HG03103 (cell line): ENCODE results near the gene IKBKE.

ENCODE experiments used
- ATAC-seq: cut with Tn5 transposase; IDR thresholded peaks from one replicate; pipeline ENCODE4 v1.9.1; 2021; ENCODE audit warnings: low read depth; ENCODE audit not compliant: unreplicated experiment

Gene IKBKE

DNA sequence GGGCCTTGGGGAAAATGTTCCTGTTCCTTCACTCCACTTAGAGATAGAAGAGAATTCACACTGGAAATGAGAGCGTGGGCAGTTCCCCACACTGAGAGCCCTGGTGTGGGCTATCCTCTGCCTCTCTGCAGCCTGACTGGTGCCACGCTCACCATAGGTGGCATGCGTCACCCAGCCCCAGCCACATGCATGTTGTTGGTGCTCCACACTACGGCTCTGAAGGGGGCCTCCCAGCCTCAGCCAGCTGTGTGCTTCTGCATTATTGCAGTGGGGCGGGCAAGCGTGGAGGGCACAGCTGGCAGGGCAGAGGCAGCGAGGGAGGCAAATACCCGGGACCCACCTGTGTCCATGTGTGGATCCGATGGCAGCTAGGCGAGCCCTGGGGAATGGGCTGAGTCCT, 22.3 kb downstream of the IKBKE start:
- ATAC-seq, result no peak

DNA sequence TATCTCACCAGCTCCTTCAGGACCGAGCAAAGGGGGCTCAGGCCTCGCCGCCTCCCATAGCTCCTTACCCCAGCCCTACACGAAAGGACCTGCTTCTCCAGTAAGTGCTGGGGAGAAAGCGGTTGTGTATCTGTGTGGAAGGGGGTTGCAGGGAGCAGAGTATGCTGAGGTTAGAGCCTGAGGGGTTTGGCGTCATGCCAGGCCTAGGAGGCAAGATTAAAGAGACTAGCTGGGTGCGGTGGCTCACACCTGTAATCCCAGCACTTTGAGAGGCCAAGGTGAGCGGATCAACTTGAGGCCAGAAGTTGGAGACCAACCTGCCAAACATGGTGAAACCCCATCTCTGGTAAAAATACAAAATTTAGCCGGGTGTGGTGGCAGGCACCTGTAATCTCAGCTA, 23.0 kb downstream of the IKBKE start:
- ATAC-seq, result no peak

DNA sequence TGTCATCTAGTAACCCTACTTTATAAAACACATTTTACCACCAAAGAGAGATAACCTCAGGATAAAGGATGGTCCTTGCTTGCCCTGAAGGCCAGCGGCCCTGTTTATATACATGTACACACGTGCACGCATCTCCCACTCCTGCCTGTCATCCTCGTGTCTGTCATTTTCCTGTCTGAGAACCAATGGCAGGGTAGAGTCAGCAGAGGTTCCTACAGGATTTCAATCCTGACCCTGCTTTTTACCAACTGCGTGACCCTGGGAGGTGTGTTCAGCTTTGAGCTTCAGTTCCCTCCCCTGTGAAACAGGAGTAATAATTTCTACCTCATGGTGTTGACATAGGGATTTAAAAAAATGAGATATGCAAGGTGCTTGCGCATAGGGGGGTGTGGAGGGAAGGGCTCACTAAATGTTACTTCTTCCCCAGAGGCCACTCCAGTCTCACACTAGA, 24.8 kb downstream of the IKBKE start:
- ATAC-seq, result no peak

DNA sequence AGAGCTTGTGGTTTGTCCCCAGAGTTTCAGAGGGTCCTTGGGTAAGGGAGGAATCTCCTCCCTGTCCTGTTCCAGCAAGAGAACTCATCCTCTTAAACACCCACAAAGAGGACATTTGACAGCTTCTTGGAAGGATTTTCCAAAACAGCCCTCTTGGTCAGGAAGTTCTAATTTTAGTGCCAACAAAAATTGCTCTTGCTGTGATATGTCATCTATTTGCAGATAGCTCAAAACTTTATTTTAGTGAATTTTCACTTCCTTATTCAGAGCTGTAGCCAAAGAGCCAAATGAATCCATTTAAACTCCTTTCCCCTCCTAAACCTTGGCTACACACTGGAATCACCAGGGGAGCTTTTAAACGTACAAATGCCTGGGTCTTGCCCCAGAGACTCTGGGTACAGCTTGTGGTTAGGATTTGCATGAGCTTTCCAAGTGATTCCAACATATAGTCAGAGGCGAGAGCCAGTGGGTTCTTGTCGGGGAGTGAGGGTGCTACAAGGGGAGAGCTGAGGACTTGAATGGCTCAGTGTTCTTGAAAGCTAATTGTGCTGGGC, 25.3 kb downstream of the IKBKE start:
- no peak for ATAC-seq

DNA sequence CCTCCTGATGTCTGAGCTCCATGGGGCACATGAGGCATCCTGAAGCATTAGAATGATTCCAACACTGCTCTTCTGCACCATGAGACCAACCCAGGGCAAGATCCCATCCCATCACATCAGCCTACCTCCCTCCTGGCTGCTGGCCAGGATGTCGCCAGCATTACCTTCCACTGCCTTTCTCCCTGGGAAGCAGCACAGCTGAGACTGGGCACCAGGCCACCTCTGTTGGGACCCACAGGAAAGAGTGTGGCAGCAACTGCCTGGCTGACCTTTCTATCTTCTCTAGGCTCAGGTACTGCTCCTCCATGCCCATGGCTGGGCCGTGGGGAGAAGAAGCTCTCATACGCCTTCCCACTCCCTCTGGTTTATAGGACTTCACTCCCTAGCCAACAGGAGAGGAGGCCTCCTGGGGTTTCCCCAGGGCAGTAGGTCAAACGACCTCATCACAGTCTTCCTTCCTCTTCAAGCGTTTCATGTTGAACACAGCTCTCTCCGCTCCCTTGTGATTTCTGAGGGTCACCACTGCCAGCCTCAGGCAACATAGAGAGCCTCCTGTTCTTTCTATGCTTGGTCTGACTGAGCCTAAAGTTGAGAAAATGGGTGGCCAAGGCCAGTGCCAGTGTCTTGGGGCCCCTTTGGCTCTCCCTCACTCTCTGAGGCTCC, 26.0 kb downstream of the IKBKE start:
- ATAC-seq, result peak; percentile 51

DNA sequence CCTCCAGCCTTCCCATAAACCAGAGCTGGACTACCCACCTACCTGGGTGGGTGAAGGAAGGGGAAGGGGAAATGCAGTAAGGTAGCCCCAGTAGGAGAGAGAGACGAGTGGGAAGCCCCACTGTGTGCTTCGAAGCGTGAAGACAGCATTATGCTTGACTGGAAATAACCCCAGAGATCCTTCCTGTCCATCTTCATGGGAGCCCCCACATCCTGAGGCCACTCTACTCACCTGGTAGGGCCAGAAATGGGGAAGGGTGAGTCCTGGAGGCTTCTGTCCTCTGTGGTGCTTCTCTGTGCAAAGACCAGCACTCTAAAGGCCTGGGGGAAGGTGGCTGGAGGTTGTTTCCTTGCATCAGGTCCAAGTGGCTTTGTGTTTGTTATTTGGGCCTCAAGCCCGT, 27.1 kb downstream of the IKBKE start:
- ATAC-seq, result no peak

DNA sequence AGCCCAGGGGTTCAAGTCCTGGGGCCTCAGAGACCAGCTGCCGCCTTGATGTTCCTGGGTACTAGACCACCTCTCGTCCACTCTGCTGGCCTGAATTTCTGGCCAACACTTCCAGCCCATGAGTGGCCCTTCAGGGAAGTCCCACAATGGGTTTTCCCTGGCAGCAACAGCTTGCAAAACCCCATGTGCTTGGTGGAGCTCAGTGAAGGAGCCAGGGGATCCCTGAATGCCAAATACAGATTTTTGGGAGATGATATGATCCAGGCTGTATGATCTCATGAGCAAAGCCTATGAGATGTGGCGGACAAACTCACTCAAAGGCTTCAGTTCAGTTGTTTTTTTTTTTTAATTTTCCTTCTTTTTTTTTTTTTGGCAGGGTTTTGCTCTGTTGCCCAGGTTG, 27.5 kb downstream of the IKBKE start:
- ATAC-seq, result no peak

DNA sequence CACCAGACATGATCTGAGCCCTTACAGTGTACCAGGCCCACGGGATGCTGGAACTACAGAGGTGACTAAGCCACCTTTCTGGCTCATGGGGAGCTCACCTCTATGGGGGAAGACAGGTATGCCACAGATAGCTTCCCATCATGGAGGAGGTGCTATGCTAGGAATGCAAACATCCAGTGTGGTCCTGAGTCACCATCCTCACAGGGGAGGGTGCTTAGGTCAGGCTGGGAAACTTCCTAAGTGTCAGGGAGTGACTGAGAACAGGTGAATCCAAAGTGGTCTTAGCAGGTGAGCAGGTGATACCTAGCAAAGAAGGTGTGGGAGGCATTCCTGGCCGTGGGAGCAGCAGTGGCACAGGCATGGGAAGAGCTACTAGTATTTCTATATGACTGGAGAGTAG, 28.4 kb downstream of the IKBKE start:
- no peak for ATAC-seq

DNA sequence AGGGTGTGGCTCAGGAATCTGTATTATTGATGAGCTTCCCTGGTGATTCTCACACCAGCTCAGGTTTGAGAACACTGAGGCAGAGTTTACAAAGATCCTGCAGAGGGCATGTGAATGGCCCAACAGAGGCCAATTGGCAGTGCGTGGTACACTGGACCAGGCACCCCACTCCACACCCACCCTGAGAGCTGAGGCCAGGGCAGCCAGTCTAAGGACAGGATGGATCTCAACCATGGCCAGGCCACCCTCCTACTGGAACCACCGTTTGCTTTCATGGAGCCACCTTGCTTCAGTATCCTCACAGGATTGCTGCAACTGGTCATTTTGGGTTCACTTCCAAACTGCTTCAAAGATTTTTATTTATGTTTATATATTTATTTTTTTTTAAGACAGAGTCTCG, 29.8 kb downstream of the IKBKE start:
- no peak for ATAC-seq

DNA sequence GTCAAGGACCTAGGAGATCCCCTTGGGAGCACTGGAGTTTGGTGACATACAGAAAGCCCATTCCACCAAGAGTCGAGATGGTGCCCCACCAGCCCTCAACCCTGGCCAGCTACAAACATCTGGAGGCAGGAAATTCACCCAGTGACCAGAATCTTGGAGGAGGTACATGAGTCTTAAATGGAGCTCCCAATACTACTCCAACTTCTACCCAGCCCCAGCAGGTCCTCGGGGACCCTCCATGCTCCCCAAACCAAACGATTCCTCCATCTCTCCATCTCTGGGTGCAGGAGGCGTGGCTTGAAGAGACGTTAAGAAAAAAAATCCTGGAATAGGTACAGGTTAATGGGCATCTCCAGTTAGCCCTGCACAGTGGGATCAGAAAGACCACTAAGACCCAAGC, 31.6 kb downstream of the IKBKE start:
- no peak for ATAC-seq

DNA sequence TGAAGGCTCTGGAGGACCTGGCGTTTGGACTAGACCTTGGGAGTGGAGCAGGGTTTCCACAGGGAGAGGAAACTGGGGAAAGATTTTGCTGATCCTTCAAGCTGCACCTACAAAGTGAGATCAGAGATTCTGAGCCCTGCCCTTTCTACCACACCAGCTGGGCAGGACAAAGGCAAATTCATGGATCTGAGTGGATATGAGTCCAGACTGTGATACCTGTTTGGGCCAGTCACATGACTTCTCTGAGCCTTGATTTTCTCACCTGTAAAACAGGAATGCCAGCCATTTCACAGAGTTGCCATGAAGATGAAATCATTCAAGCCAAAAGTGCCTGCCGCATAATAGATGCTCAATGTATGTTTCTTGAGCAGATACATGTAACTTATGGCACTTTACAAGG, 32.1 kb downstream of the IKBKE start:
- ATAC-seq, result no peak

DNA sequence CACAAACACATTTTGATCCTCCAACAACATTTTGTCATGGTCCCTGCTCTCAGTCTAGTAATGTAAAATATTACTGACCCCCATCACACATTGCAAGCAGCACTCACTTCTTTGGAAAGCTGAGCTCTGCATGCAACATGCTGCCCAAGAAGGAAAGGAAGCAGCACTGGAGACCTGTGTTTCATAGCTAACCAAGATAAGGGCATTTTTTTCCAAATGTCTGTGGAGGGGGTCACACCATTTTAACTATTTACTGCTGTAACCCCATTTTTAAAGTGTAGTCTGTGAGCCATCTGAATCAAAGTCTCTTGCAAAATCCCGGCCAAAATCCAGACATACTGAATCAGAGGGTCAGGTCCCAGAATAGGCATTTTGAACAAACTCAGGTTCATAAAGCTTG, 32.5 kb downstream of the IKBKE start:
- no peak for ATAC-seq

DNA sequence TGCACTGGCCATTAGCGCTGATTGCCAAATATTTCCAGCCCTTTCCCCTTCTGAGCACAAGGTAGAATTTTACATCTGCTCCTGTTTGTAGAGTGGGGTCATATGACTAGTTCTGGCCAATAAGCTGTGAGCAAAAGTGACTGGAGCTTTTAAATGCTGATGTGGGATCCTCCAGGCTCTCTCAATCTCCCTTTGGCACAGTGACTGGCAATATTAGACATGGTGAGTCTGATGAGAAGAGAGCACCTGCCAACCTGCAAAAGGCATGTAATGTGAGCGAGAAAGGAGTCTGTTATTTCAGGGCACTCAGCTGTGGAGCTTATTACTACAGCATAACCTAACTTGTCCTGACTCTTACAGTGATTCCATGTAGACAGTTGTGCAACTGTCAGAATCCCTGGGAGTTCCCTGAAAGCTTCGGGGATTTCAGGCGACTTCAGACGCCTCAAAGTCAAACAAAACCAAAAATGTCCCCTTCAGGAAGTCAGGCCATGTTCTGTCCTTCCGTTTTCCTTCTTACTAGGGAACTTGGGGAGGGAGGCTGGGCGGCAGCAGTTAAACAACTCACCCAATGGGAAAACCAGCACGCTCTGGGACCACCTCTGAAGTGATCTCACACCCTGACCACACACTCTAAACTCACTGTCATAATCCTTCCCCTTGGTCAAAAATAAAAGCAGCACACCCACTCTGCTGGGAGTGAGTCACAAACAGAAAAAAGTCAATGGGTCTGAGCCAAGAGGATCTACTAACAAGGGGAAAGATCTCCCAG, 33.5 kb downstream of the IKBKE start:
- ATAC-seq, result peak; percentile 57

DNA sequence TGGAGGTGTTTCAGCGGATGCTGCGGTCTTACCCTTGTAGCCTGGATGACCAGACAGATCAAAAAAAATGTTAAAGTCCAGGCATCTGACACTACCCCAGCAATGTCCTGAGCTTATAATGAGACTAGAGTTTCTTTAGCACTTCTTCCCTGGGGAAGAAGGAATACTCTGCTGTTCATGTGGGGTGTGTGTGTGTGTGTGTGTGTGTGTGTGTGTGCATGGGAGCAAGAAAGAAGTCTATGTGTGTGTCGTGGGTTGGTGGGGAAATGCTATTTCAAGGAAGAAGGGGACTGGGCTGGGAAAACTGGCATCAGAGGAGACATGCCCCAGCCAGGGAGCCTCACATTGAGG, 34.1 kb downstream of the IKBKE start:
- ATAC-seq, result no peak

DNA sequence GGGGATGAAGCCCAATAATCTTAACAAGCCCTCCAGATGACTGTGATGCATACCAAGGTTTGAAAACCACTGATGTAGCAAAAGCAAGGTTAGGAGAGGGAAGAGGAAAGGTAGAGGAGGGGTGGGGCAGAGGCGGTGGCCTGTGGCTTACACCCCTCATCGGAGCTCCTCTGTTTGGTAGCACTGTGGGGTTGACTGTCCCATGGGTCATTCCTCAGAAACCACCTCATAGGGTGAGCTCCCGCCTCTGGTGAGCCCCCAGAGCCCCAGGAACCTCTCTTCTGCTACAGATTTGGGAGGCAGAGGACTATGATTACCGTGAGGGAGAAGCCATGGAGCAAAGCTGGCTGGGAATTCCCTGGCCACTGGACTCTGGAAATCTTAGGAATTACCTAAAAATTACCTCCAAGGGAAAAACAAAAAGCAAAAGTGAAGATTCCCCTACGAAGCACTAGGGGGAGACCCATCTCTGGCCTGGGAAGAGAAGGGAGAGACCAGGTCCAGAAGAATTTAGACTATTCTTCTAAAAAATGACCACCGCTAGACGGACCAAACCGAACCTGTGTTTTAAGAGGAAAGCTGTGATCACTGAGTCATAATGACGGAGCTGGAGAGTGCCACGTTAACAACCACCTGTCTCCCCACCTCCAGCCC, 35.6 kb downstream of the IKBKE start:
- ATAC-seq, result no peak

DNA sequence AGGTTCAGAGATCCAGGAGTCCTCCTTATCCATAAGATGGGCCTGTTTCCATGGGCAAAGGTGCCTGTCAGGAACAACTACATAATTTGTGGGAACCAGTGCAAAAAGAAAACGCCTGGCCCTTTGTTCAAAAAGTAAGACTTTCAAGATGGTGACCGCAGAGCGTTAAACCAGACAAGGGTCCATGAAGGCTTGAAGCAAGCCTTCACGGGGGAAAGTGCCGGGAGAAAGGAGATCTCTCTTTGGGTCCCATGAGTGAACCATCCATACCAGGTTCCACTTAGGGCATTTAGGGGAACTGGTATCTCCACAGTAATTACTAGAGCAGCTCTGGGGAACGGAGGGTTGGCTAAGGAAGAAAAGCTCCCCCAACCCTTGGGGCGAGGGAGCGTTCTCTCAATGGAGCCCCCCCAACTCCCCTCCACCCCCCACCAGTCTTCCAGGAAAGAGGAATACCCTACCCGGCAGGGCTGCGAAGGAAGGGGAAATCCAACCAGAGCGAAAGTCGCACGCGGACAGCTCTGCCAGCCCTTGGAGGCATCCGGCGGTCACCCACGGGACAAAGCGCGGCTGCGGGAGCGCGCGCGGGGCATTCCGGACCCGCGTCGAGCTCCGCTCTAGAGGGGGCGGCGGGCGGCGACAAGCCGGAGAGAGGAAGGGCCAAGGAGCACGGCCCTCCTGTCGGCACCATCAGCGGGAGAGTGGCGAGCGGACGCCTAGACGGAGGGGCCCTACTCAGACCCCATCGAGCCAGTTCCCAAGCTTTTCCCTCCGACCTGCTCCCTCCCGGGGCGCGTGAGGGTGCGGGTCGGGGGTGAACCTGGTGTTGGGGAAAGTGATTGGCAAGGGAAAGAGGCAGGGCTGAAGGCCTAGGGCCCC, 36.4 kb downstream of the IKBKE start:
- no peak for ATAC-seq

DNA sequence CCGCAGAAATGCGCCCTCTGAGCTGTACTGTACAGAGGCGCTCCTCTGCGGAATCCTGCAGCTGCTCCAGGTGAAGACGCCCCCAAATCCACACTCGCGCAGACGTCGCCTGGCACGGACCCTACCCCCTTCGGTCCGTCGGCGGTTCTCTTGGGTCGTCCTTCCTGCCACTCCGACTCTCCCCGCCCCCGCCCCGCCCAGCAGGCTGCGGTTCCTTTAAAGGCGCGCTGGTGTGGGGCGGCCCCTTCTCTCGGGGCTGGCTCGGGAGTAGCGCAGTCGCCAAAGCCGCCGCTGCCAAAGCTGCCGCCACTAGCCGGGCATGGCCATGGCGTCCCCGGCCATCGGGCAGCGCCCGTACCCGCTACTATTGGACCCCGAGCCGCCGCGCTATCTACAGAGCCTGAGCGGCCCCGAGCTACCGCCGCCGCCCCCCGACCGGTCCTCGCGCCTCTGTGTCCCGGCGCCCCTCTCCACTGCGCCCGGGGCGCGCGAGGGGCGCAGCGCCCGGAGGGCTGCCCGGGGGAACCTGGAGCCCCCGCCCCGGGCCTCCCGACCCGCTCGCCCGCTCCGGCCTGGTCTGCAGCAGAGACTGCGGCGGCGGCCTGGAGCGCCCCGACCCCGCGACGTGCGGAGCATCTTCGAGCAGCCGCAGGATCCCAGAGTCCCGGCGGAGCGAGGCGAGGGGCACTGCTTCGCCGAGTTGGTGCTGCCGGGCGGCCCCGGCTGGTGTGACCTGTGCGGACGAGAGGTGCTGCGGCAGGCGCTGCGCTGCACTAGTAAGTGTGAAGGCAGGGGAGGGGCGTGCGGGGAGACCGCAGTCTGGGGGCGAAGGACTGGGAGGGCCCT, 37.2 kb downstream of the IKBKE start, which contains the start of gene RASSF5:
Gene RASSF5, plus strand, starts transcription at position 248 of the 846 bp plus-strand sequence. Its CDS starts 72 bp downstream, at position 320.
- no peak for ATAC-seq

DNA sequence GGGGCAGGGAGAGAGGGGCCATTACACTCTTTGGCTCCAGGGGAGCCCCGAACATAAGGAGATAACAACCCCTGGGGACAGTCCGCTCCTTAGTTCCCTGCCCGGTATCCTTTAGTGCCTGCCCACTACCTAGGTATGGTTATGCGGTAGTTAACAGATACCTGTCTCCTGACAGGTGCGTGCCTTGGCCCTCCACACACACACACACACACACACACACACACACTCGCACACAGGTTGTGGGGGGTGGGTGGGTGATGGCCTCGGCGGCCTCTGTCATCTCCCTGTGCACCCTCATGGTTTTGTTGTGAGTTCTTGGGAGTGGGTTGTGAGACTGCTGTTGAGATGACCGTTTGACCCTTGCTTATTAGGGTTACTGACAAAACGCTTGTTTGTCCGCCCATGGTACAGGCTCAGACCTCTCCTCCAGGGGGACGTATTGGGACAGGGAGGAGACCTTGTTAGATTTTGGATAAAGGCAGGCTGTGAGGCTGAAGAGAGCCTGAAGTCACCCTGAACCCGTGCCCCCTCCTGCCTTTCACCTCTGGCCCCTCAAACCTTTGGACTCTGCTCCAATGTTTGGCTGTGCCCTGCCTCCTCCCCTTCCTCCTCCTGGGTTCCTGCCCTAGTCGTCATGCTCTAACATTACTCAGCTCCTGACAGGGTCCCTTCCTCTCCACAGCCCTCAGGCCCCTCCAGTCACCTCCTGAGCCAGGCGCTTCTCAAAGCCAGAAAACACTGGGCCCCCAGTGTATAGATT, 38.0 kb downstream of the IKBKE start:
- ATAC-seq, result no peak

DNA sequence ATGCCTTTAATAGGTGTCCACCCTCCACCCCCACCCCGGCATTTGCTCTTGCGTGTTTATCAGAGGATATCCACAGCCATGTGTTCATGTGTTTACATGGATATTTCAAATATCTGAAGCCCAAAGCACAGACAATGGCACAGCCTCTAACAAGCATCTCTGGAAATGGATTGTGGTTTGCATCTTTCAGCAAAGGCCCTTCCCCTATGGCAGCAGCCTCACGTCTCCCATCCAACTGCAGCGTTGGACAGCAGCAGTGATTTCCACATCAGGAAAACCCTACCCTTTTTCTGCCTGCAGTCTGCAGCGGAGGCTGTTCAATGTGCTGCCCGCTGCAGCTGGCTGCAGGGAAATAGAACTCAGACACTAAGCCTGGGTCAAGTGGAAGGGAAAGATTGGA, 38.7 kb downstream of the IKBKE start:
- no peak for ATAC-seq
